Measurements from ENCODE around the gene DLEC1. TPM values are rescaled to one million over a fixed set of nuclear protein-coding genes. Genes with fewer than 3 reads are reported as not detected.

The DLEC1 gene
- total RNA-seq, 1 experiment from 2014 or later, result 0.81 TPM

GRCh38 chr3:38136777-38137614 is 98.0 kb downstream of the DLEC1 start, which contains the start of gene ACAA1 (continued):
- TF ChIP-seq AR (CRISPR knock-in tag; IDR thresholded peaks at IDR 0.05) (no peak), ZSCAN18 (CRISPR knock-in tag; IDR thresholded peaks at IDR 0.05) (no peak), NR2C2 (CRISPR knock-in tag; IDR thresholded peaks at IDR 0.05) (no peak), MAX (CRISPR knock-in tag; IDR thresholded peaks at IDR 0.05) (no peak; the same call in 1 of the 2 replicates), TP53 (CRISPR knock-in tag; IDR thresholded peaks at IDR 0.05) (no peak), E2F1 (CRISPR knock-in tag; IDR thresholded peaks at IDR 0.05) (no peak), ZNF532 (CRISPR knock-in tag; IDR thresholded peaks at IDR 0.05; ENCODE audit: borderline replicate concordance) (no peak), ZNF317 (CRISPR knock-in tag; IDR thresholded peaks at IDR 0.05; ENCODE audit: borderline replicate concordance, low read depth) (no peak), ZBTB43 (CRISPR knock-in tag; IDR thresholded peaks at IDR 0.05) (no peak), ARID4B (CRISPR knock-in tag; IDR thresholded peaks at IDR 0.05; ENCODE audit: borderline replicate concordance) (no peak), ERG (CRISPR knock-in tag; IDR thresholded peaks at IDR 0.05) (no peak), NFYB (CRISPR knock-in tag; conservative IDR thresholded peaks at IDR 0.05; ENCODE audit: low read depth) (no peak), ZNF121 (CRISPR knock-in tag; IDR thresholded peaks at IDR 0.05) (no peak), RORB (CRISPR knock-in tag; IDR thresholded peaks at IDR 0.05) (no peak), FOXP4 (CRISPR knock-in tag; IDR thresholded peaks at IDR 0.05) (peak; percentile 89), CREM (CRISPR knock-in tag; IDR thresholded peaks at IDR 0.05) (0 out of 2 replicates have a peak, but pooled peaks have one; percentile 43), MXD4 (CRISPR knock-in tag; IDR thresholded peaks at IDR 0.05; ENCODE audit: borderline replicate concordance) (no peak), TEAD4 (CRISPR knock-in tag; IDR thresholded peaks at IDR 0.05) (no peak)

All from WTC11 (cell line).